LNCAP (cell line): ENCODE data around the gene ZCCHC24.

ENCODE experiments used
- CTCF ChIP-seq: fragments of 450-650 bp; IDR thresholded peaks from 2 replicates; pipeline ENCODE4 v1.5.1; 2017; ENCODE audit warnings: mild to moderate bottlenecking

ZCCHC24 gene

GRCh38 chr10:79405221-79405994 is 40.0 kb downstream of the ZCCHC24 start:
- TF ChIP-seq CTCF = no peak

GRCh38 chr10:79404690-79405131 is 40.7 kb downstream of the ZCCHC24 start:
- TF ChIP-seq CTCF = no peak

- TF ChIP-seq CTCF = no peak
Observed at GRCh38 chr10:79404231-79404609, 41.2 kb downstream of the ZCCHC24 start.

- TF ChIP-seq CTCF = no peak
Observed at GRCh38 chr10:79403441-79404230, 41.8 kb downstream of the ZCCHC24 start.

GRCh38 chr10:79402951-79403350 is 42.5 kb downstream of the ZCCHC24 start:
- no peak for TF ChIP-seq CTCF

GRCh38 chr10:79402625-79402946 is 42.8 kb downstream of the ZCCHC24 start:
- TF ChIP-seq CTCF = no peak

- TF ChIP-seq CTCF = no peak
Observed at GRCh38 chr10:79401015-79401921, 44.2 kb downstream of the ZCCHC24 start.
